ENCODE data around the gene DOCK2. TPM values are rescaled to one million over a fixed set of nuclear protein-coding genes. Genes with fewer than 3 reads are reported as not detected.

Gene DOCK2
- total RNA-seq (10 to 100 TPM in 1 of 2 donors, 1 to 10 TPM in 1; 8.9 to 30.4 TPM), polyA plus RNA-seq (ENCODE audit: insufficient read length in 2 of 2) (1 to 10 TPM; 5.0 to 5.8 TPM)
- long read RNA-seq, donor 1 = 0 reads
- long read RNA-seq, donor 2 = 0 reads
- long read RNA-seq, donor 3, partial matches to known transcripts = 0 of 1 reads
- long read RNA-seq, donor 3, other reads (novel, unspliced or antisense) = 0 of 1 reads
- long read RNA-seq, donor 4 = 0 reads

DNA sequence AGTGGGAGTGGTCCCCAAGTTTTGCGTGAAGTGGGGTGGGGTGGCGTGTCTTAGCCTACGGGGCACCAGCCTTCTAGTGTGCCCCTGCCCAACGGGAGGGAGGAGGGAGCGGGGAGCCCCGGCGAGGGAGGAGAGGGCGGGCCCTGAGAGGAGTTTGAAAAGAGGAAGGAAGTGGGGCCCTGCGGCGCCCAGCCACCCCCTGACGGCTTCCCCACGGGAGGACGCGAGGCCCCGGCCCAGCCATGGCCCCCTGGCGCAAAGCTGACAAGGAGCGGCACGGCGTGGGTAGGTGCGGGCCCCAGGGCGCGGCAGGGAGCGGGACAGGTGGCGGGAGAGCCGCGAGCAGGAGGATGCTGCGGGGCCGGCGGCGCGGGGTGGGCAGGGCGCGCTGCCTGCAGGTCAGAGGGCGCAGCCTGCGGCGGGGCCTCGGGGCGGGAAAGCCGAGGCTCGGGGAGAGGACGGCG, at the start of gene DOCK2:
TSS of gene DOCK2 (plus strand) at position 191 of the 464 bp plus-strand sequence. CDS start at position 243, 52 bp downstream.
- Histone ChIP-seq H3K27ac (ENCODE audit: low read depth, low read length) (no peak within 1 kb of the TSS), H3K9me3 (ENCODE audit: control insufficient read depth, insufficient read depth, low read length) (no peaks in the 10 kb centered on the region), H3K4me3 (ENCODE audit: low read depth, low read length) (no peak within 1 kb of the TSS), H3K36me3 (ENCODE audit: control insufficient read depth, insufficient read depth, low read length) (no peaks in the 10 kb centered on the region), H3K4me1 (ENCODE audit: control insufficient read depth, insufficient read depth, low read length) (peaks cover 17% of the 10 kb centered on the region), H3K27me3 (ENCODE audit: control insufficient read depth, insufficient read depth, low read length) (peaks cover 18% of the 10 kb centered on the region)
- no peak for DNase-seq (ENCODE audit: low read depth in 4 of 6, low spot score in 6 of 6)
- WGBS (ENCODE audit: insufficient coverage) = 2% methylated on average over 42 of the region's 42 CpGs

- DNase-seq (ENCODE audit: low read depth in 4 of 6, low spot score in 6 of 6) = peak in 1 of 6 donors; percentile 53
- Histone ChIP-seq H3K4me3 (ENCODE audit: low read depth, low read length) (no peak overlapping the region), H3K4me1 (ENCODE audit: control insufficient read depth, insufficient read depth, low read length) (no peaks in the 10 kb centered on the region), H3K27ac (ENCODE audit: low read depth, low read length) (no peak overlapping the region), H3K27me3 (ENCODE audit: control insufficient read depth, insufficient read depth, low read length) (no peaks in the 10 kb centered on the region), H3K36me3 (ENCODE audit: control insufficient read depth, insufficient read depth, low read length) (peaks cover 17% of the 10 kb centered on the region), H3K9me3 (ENCODE audit: control insufficient read depth, insufficient read depth, low read length) (no peaks in the 10 kb centered on the region)
- 100% methylated on average over 1 of the region's 3 CpGs for WGBS (ENCODE audit: insufficient coverage)
Measured at GRCh38 chr5:169590602-169591001, 46.5 kb upstream of the DOCK2 start.

- H3K4me3 ChIP-seq (ENCODE audit: low read depth, low read length) = no peak overlapping the region
- no CpG with 5 or more reads among the region's 1 CpG for WGBS (ENCODE audit: insufficient coverage)
- no peak for DNase-seq (ENCODE audit: low read depth in 4 of 6, low spot score in 6 of 6)
- H3K9me3 ChIP-seq (ENCODE audit: control insufficient read depth, insufficient read depth, low read length) = no peaks in the 10 kb centered on the region
- peaks cover 17% of the 10 kb centered on the region for H3K36me3 ChIP-seq (ENCODE audit: control insufficient read depth, insufficient read depth, low read length)
- H3K27me3 ChIP-seq (ENCODE audit: control insufficient read depth, insufficient read depth, low read length) = no peaks in the 10 kb centered on the region
- H3K27ac ChIP-seq (ENCODE audit: low read depth, low read length) = no peak overlapping the region
- no peaks in the 10 kb centered on the region for H3K4me1 ChIP-seq (ENCODE audit: control insufficient read depth, insufficient read depth, low read length)
Measured at GRCh38 chr5:169591636-169592035, 45.4 kb upstream of the DOCK2 start.

GRCh38 chr5:169592937-169593650, 44.0 kb upstream of the DOCK2 start:
- 100% methylated on average over 4 of the region's 6 CpGs for WGBS (ENCODE audit: insufficient coverage)
- Histone ChIP-seq H3K4me3 (ENCODE audit: low read depth, low read length) (no peak overlapping the region), H3K9me3 (ENCODE audit: control insufficient read depth, insufficient read depth, low read length) (no peaks in the 10 kb centered on the region), H3K27ac (ENCODE audit: low read depth, low read length) (no peak overlapping the region), H3K4me1 (ENCODE audit: control insufficient read depth, insufficient read depth, low read length) (no peaks in the 10 kb centered on the region), H3K27me3 (ENCODE audit: control insufficient read depth, insufficient read depth, low read length) (no peaks in the 10 kb centered on the region), H3K36me3 (ENCODE audit: control insufficient read depth, insufficient read depth, low read length) (peaks cover 17% of the 10 kb centered on the region)
- no peak for DNase-seq (ENCODE audit: low read depth in 4 of 6, low spot score in 6 of 6)

DNA sequence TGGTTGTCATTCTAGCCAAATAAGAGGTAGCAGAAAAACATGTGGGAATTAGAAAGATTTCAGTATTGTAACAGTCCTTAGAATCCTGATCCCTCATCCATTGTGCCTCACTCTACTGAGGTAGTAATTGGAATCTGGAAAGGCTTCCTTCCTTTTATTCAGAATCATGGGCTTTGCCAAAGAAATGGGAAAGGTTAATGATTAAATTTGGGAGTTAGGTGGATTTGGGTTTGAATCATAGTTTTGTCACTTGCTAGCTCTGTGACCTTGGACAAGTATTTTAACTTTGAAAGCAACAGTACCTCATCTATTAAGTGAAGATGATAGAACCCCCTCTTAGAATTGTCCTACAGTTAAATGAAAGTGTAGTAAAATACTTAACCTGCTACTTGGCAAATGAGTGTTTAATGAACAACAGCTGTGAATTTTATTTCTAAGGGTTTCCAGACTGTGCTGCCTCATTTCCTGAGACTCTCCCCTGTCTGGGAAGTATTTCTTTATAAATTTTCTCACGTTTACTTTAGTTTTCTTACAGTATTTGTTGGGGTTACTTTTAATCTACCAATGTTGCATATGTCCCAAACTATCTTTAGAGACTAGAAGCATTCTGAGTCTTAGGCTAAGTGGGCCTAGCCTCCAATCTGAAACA, 41.8 kb upstream of the DOCK2 start:
- WGBS (ENCODE audit: insufficient coverage) = no CpG with 5 or more reads among the region's 1 CpG

GRCh38 chr5:169599451-169599850, 37.6 kb upstream of the DOCK2 start:
- no peaks in the 10 kb centered on the region for H3K4me1 ChIP-seq (ENCODE audit: control insufficient read depth, insufficient read depth, low read length)
- no peak overlapping the region for H3K4me3 ChIP-seq (ENCODE audit: low read depth, low read length)
- WGBS (ENCODE audit: insufficient coverage) = 89% methylated on average over 3 of the region's 4 CpGs
- H3K27ac ChIP-seq (ENCODE audit: low read depth, low read length) = no peak overlapping the region
- no peaks in the 10 kb centered on the region for H3K9me3 ChIP-seq (ENCODE audit: control insufficient read depth, insufficient read depth, low read length)
- H3K27me3 ChIP-seq (ENCODE audit: control insufficient read depth, insufficient read depth, low read length) = no peaks in the 10 kb centered on the region
- H3K36me3 ChIP-seq (ENCODE audit: control insufficient read depth, insufficient read depth, low read length) = peaks cover 8% of the 10 kb centered on the region
- no peak for DNase-seq (ENCODE audit: low read depth in 4 of 6, low spot score in 6 of 6)

More for the DNA sequence above, 41.8 kb upstream of the DOCK2 start:
- Histone ChIP-seq H3K9me3 (ENCODE audit: control insufficient read depth, insufficient read depth, low read length) (no peaks in the 10 kb centered on the region), H3K4me1 (ENCODE audit: control insufficient read depth, insufficient read depth, low read length) (no peaks in the 10 kb centered on the region), H3K4me3 (ENCODE audit: low read depth, low read length) (no peak overlapping the region), H3K27me3 (ENCODE audit: control insufficient read depth, insufficient read depth, low read length) (no peaks in the 10 kb centered on the region), H3K36me3 (ENCODE audit: control insufficient read depth, insufficient read depth, low read length) (peaks cover 8% of the 10 kb centered on the region), H3K27ac (ENCODE audit: low read depth, low read length) (no peak overlapping the region)
- no peak for DNase-seq (ENCODE audit: low read depth in 4 of 6, low spot score in 6 of 6)

- H3K4me3 ChIP-seq (ENCODE audit: low read depth, low read length) = no peak overlapping the region
- no peaks in the 10 kb centered on the region for H3K4me1 ChIP-seq (ENCODE audit: control insufficient read depth, insufficient read depth, low read length)
- H3K27me3 ChIP-seq (ENCODE audit: control insufficient read depth, insufficient read depth, low read length) = no peaks in the 10 kb centered on the region
- H3K9me3 ChIP-seq (ENCODE audit: control insufficient read depth, insufficient read depth, low read length) = no peaks in the 10 kb centered on the region
- no peak for DNase-seq (ENCODE audit: low read depth in 4 of 6, low spot score in 6 of 6)
- H3K36me3 ChIP-seq (ENCODE audit: control insufficient read depth, insufficient read depth, low read length) = peaks cover 11% of the 10 kb centered on the region
- no peak overlapping the region for H3K27ac ChIP-seq (ENCODE audit: low read depth, low read length)
Measured at GRCh38 chr5:169602535-169602934, 34.5 kb upstream of the DOCK2 start.

GRCh38 chr5:169606279-169606678, 30.8 kb upstream of the DOCK2 start:
- Histone ChIP-seq H3K4me3 (ENCODE audit: low read depth, low read length) (no peak overlapping the region), H3K27ac (ENCODE audit: low read depth, low read length) (no peak overlapping the region), H3K36me3 (ENCODE audit: control insufficient read depth, insufficient read depth, low read length) (peaks cover 8% of the 10 kb centered on the region), H3K9me3 (ENCODE audit: control insufficient read depth, insufficient read depth, low read length) (peaks cover 2% of the 10 kb centered on the region), H3K4me1 (ENCODE audit: control insufficient read depth, insufficient read depth, low read length) (no peaks in the 10 kb centered on the region), H3K27me3 (ENCODE audit: control insufficient read depth, insufficient read depth, low read length) (no peaks in the 10 kb centered on the region)
- WGBS (ENCODE audit: insufficient coverage) = no CpG with 5 or more reads among the region's 3 CpGs
- DNase-seq (ENCODE audit: low read depth in 4 of 6, low spot score in 6 of 6) = no peak

GRCh38 chr5:169607882-169608281, 29.2 kb upstream of the DOCK2 start:
- Histone ChIP-seq H3K36me3 (ENCODE audit: control insufficient read depth, insufficient read depth, low read length) (peaks cover 5% of the 10 kb centered on the region), H3K4me3 (ENCODE audit: low read depth, low read length) (no peak overlapping the region), H3K4me1 (ENCODE audit: control insufficient read depth, insufficient read depth, low read length) (no peaks in the 10 kb centered on the region), H3K9me3 (ENCODE audit: control insufficient read depth, insufficient read depth, low read length) (peaks cover 2% of the 10 kb centered on the region), H3K27ac (ENCODE audit: low read depth, low read length) (no peak overlapping the region), H3K27me3 (ENCODE audit: control insufficient read depth, insufficient read depth, low read length) (no peaks in the 10 kb centered on the region)
- DNase-seq (ENCODE audit: low read depth in 4 of 6, low spot score in 6 of 6) = no peak
- WGBS (ENCODE audit: insufficient coverage) = no CpG with 5 or more reads among the region's 2 CpGs
